Activated CD4-positive, alpha-beta memory T cell treated with anti-CD3 and anti-CD28 coated beads, Interleukin-2, amount 10 ng/mL, durations not matched to agents 7 days and 5 days (primary cell): ENCODE measurements around the gene TGM1. TPM values are rescaled to one million over a fixed set of nuclear protein-coding genes. Genes with fewer than 3 reads are reported as not detected.
A peak's percentile ranks its signal among the peaks of the same experiment; 100 is the strongest.

Source experiments
- CTCF ChIA-PET: fragments of 350-600 bp; sonication (Branson Sonifier 250); formaldehyde crosslinking; loops from one replicate; lab custom pipeline; 2021; ENCODE audit warnings: antibody characterized with exemption, inconsistent platforms; lab: Charles Lee
- POLR2A ChIA-PET: fragments of 350-600 bp; sonication (Branson Sonifier 250); formaldehyde crosslinking; loops from one replicate; lab custom pipeline; 2021; ENCODE audit warnings: antibody characterized with exemption; lab: Charles Lee
- DNase-seq: peaks from one replicate; pipeline ENCODE4 v3.0.0-alpha.2; 2020
- H3K27ac Mint-ChIP-seq: one replicate; pipeline ENCODE4 v1.8.0; 2021; ENCODE audit warnings: mild to moderate bottlenecking, mixed read lengths
- H3K27me3 Mint-ChIP-seq: one replicate; pipeline ENCODE4 v1.8.0; 2021; ENCODE audit warnings: mixed read lengths
- H3K36me3 Mint-ChIP-seq: one replicate; pipeline ENCODE4 v1.8.0; 2021; ENCODE audit warnings: low read depth, mixed read lengths
- H3K4me1 Mint-ChIP-seq: one replicate; pipeline ENCODE4 v1.8.0; 2021; ENCODE audit warnings: mixed read lengths
- H3K4me3 Mint-ChIP-seq: one replicate; pipeline ENCODE4 v1.8.0; 2021; ENCODE audit warnings: mild to moderate bottlenecking, mixed read lengths
- H3K9me3 Mint-ChIP-seq: one replicate; pipeline ENCODE4 v1.8.0; 2021; ENCODE audit warnings: mixed read lengths
- total RNA-seq, 2 experiments: library from RNA; stranded (reverse); gene quantifications; one replicate each; pipeline ENCODE4 v1.2.3, GENCODE V29; 2021

The TGM1 gene
- total RNA-seq, 2 experiments from 2014 or later, result 4.0 to 4.4 TPM

DNA sequence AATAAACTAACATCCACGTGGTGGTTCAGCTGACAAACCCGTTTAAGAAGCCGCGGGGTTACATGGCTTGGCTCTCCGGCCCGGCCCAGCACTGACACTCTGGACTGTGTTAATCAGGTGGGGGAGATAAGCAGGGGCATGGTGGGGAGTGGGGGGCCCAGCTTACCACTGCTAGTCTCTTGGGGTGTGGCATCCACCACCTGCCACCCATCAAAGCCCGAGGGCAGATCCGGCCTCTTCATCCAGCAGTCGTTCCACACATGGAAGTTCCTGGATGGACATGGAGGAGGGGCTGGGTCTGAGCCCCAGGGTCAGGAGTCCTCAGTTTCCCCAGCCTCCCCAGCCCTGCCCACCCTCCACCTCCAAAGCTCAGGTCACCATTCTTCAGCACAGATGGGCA, 4.9 kb downstream of the TGM1 start:
- Mint-ChIP-seq H3K27me3 (no peaks in the 10 kb centered on the region), H3K4me3 (no peak overlapping the region), H3K27ac (no peak overlapping the region), H3K36me3 (peaks cover 9% of the 10 kb centered on the region), H3K9me3 (no peaks in the 10 kb centered on the region), H3K4me1 (no peaks in the 10 kb centered on the region)
- no peak for DNase-seq
- CTCF ChIA-PET, result interaction anchor here (1.2 to 2.4 kb wide), 4 partner anchors 11 to 40 kb away, joined by 3 to 8 read pairs (median 4); partner anchors contain the start of genes RABGGTA and TINF2
- POLR2A ChIA-PET, result interaction anchor here (1.3 to 2.0 kb wide), 3 partner anchors 11 to 46 kb away, joined by 3 to 7 read pairs (median 3); partner anchors contain the start of gene RABGGTA

- H3K27me3 Mint-ChIP-seq, result no peaks in the 10 kb centered on the region
- DNase-seq, result no peak
- ChIA-PET CTCF (interaction anchor here (1.2 to 2.4 kb wide), 5 partner anchors 10 to 42 kb away, joined by 3 to 8 read pairs (median 4); partner anchors contain the start of genes RABGGTA and TINF2), POLR2A (interaction anchor here (1.3 to 2.0 kb wide), 3 partner anchors 10 to 15 kb away, joined by 3 to 7 read pairs (median 6); partner anchors contain the start of genes RABGGTA and TINF2)
- peaks cover 9% of the 10 kb centered on the region for H3K36me3 Mint-ChIP-seq
- H3K27ac Mint-ChIP-seq, result no peak overlapping the region
- no peaks in the 10 kb centered on the region for H3K9me3 Mint-ChIP-seq
- no peak overlapping the region for H3K4me3 Mint-ChIP-seq
- H3K4me1 Mint-ChIP-seq, result no peaks in the 10 kb centered on the region
Measured at GRCh38 chr14:24256960-24257359, 6.0 kb downstream of the TGM1 start.

GRCh38 chr14:24255931-24256711, 6.9 kb downstream of the TGM1 start:
- Mint-ChIP-seq H3K9me3 (no peaks in the 10 kb centered on the region), H3K4me3 (no peak overlapping the region), H3K27ac (no peak overlapping the region), H3K27me3 (no peaks in the 10 kb centered on the region), H3K4me1 (peaks cover 5% of the 10 kb centered on the region), H3K36me3 (peaks cover 9% of the 10 kb centered on the region)
- ChIA-PET POLR2A (interaction anchor here (1.1 to 1.6 kb wide), 2 partner anchors 13 to 14 kb away, joined by 3 to 6 read pairs; partner anchors contain the start of gene TINF2), CTCF (interaction anchor here (1.0 to 2.4 kb wide), 4 partner anchors 9 to 95 kb away, joined by 3 to 8 read pairs (median 4); partner anchors contain the start of genes IRF9 and RABGGTA)
- DNase-seq, result no peak

- CTCF ChIA-PET, result interaction anchor here (1.0 to 1.1 kb wide), 2 partner anchors 12 to 94 kb away, joined by 3 read pairs; partner anchors contain the start of gene IRF9
- H3K4me1 Mint-ChIP-seq, result peaks cover 11% of the 10 kb centered on the region
- no peaks in the 10 kb centered on the region for H3K9me3 Mint-ChIP-seq
- DNase-seq, result no peak
- H3K27me3 Mint-ChIP-seq, result no peaks in the 10 kb centered on the region
- no peak overlapping the region for H3K27ac Mint-ChIP-seq
- POLR2A ChIA-PET, result interaction anchor here (1.1 kb wide), 1 partner anchor 13 kb away, joined by 3 read pairs; the partner anchor contains the start of gene TINF2
- H3K36me3 Mint-ChIP-seq, result peaks cover 9% of the 10 kb centered on the region
- H3K4me3 Mint-ChIP-seq, result no peak overlapping the region
Measured at GRCh38 chr14:24255438-24255837, 7.5 kb downstream of the TGM1 start.

DNA sequence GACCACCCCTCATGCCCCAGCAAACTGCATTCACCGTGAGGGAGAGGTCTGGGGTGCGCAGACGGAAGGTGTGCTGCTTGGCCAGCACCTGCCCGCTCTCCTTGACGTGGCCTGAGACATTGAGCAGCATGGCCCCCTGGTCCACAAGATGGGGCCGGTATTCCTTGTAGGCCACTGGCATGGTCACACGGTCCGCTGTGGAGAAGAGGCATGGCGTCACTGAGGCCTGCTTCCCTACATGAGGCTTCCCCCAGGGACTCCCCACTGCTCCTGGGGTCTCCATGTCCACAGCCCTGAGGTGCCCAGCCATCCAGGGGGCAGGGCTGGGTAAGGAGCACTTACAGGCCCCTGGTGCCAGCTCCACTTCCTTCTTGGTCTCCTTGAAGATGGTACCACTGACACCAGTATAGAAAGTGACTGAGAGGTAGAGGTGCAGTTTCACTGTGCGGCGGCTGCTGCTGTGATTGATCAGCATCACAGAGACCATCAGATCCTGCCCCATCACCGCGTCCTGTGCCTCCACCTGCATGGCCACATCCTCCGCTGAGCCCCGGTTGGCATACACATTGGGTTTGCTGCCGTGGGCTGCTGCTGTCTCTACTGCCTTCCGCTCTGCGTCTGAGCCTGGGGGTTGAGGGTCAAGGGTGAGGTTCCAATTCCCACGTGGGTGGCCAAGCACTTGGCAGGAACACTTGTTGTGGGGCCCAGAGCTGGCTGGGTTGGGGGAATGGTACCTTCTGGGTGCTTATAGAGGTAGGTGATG, 8.2 kb downstream of the TGM1 start:
- CTCF ChIA-PET, result interaction anchor here (1.0 to 1.1 kb wide), 2 partner anchors 12 to 94 kb away, joined by 3 read pairs; partner anchors contain the start of gene IRF9
- Mint-ChIP-seq H3K4me1 (peaks cover 18% of the 10 kb centered on the region), H3K9me3 (no peaks in the 10 kb centered on the region), H3K36me3 (peaks cover 14% of the 10 kb centered on the region), H3K27ac (no peak overlapping the region), H3K4me3 (no peak overlapping the region), H3K27me3 (no peaks in the 10 kb centered on the region)
- no peak for DNase-seq
- POLR2A ChIA-PET, result interaction anchor here (1.1 to 1.5 kb wide), 2 partner anchors 12 to 33 kb away, joined by 3 to 4 read pairs; partner anchors contain the start of gene TINF2

GRCh38 chr14:24253936-24254335, 9.0 kb downstream of the TGM1 start:
- POLR2A ChIA-PET, result interaction anchor here (1.5 kb wide), 1 partner anchor 34 kb away, joined by 4 read pairs; no protein-coding TSS in a partner anchor
- peaks cover 25% of the 10 kb centered on the region for H3K4me1 Mint-ChIP-seq
- no peak for DNase-seq
- H3K4me3 Mint-ChIP-seq, result no peak overlapping the region
- no peaks in the 10 kb centered on the region for H3K9me3 Mint-ChIP-seq
- peaks cover 16% of the 10 kb centered on the region for H3K36me3 Mint-ChIP-seq
- H3K27ac Mint-ChIP-seq, result no peak overlapping the region
- CTCF ChIA-PET, result no interaction called here
- no peaks in the 10 kb centered on the region for H3K27me3 Mint-ChIP-seq

GRCh38 chr14:24252289-24253124, 10.5 kb downstream of the TGM1 start:
- no peak for DNase-seq
- no peaks in the 10 kb centered on the region for H3K9me3 Mint-ChIP-seq
- ChIA-PET CTCF (interaction anchor here (1.1 to 8.8 kb wide), 7 partner anchors 10 to 60 kb away, joined by 3 to 90 read pairs (median 4); partner anchors contain the start of genes CIDEB, DHRS1, NOP9 and RABGGTA), POLR2A (interaction anchor here (0.9 to 3.0 kb wide), 8 partner anchors 9 to 177 kb away, joined by 3 to 29 read pairs (median 4); partner anchors contain the start of genes CBLN3, CHMP4A, GMPR2 and KHNYN)
- no peaks in the 10 kb centered on the region for H3K27me3 Mint-ChIP-seq
- H3K4me1 Mint-ChIP-seq, result peaks cover 39% of the 10 kb centered on the region
- H3K4me3 Mint-ChIP-seq, result no peak overlapping the region
- H3K27ac Mint-ChIP-seq, result no peak overlapping the region
- peaks cover 19% of the 10 kb centered on the region for H3K36me3 Mint-ChIP-seq

GRCh38 chr14:24251880-24252288, 11.1 kb downstream of the TGM1 start:
- POLR2A ChIA-PET, result interaction anchor here (0.9 to 3.3 kb wide), 9 partner anchors 10 to 178 kb away, joined by 3 to 29 read pairs (median 5); partner anchors contain the start of genes CBLN3, CHMP4A, GMPR2 and KHNYN
- Mint-ChIP-seq H3K9me3 (no peaks in the 10 kb centered on the region), H3K27me3 (no peaks in the 10 kb centered on the region), H3K4me3 (no peak overlapping the region), H3K27ac (no peak overlapping the region), H3K4me1 (peaks cover 43% of the 10 kb centered on the region), H3K36me3 (peaks cover 17% of the 10 kb centered on the region)
- CTCF ChIA-PET, result interaction anchor here (1.1 to 8.8 kb wide), 9 partner anchors 9 to 60 kb away, joined by 3 to 90 read pairs (median 5); partner anchors contain the start of genes CIDEB, DHRS1, LTB4R2 and NOP9
- no peak for DNase-seq

DNA sequence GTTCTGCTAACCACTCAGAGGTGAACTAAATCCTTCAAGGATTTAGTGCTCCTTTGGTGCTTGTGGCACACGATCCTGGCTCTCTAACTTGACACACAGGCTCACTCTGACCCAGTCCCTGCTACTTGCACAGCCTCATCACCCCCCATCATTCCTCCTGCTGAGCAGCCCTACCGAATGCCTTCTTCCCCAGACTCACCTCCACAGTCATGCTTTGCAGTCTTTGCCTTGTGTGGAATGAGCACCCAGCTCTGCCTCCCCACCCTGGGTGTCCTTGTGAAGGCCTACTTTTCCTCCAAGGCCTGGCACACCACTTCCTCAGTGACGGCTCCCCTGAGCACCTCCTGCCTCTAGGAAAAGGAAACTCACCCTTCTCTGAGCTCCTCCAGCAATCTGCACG, 12.6 kb downstream of the TGM1 start:
- peaks cover 45% of the 10 kb centered on the region for H3K4me1 Mint-ChIP-seq
- no peak for DNase-seq
- H3K36me3 Mint-ChIP-seq, result peaks cover 13% of the 10 kb centered on the region
- no peaks in the 10 kb centered on the region for H3K9me3 Mint-ChIP-seq
- peak overlapping the region; percentile 71 for H3K4me3 Mint-ChIP-seq
- H3K27me3 Mint-ChIP-seq, result no peaks in the 10 kb centered on the region
- ChIA-PET CTCF (interaction anchor here (0.5 to 8.8 kb wide), 7 partner anchors 7 to 60 kb away, joined by 3 to 90 read pairs (median 5); partner anchors contain the start of genes DHRS1, LTB4R2, NOP9 and RABGGTA), POLR2A (interaction anchor here (0.8 to 3.3 kb wide), 10 partner anchors 8 to 155 kb away, joined by 3 to 29 read pairs (median 4); partner anchors contain the start of genes CHMP4A, GMPR2, IRF9 and MDP1)
- peak overlapping the region; percentile 81 for H3K27ac Mint-ChIP-seq

DNA sequence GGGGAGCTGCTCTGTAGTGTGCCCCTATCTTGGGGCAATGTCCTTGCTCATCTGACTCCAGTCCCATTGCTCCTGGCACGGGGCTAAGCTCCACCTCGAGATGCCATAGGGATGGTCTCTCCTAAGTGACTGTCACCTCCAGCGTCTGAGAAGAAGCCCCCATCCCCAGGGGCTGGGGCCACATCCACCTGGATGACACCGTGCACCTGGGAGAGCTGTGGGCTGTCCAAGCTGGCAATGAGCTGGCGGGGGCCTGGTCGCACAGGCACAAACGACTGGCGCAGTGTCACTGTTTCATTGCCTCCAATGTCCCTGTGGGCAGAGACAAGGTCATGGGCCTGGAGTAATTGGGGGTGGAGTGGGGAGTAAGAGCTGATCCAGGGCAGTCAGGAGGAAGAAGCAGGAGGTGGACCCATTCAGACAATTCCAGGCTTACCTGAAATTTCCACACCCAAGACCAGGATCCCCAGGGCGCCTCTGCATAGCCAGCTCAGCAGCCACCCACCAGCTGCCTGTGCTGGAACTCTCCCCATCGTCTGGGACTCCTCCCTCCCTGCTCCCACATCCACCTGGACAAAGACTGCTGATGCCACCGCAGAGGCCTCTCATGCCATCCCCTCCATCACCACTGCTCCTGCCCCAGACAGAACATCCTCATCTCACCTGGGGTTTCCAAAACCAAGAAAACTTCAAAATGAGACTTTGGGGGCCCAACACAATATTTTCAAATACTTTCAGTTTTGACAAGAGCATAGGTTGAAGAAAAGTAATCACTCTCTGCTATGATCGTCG, 13.6 kb downstream of the TGM1 start:
- Mint-ChIP-seq H3K36me3 (peaks cover 11% of the 10 kb centered on the region), H3K4me3 (peak overlapping the region; percentile 71), H3K9me3 (no peaks in the 10 kb centered on the region), H3K27ac (peak overlapping the region; percentile 81), H3K27me3 (no peaks in the 10 kb centered on the region), H3K4me1 (peaks cover 50% of the 10 kb centered on the region)
- no peak for DNase-seq
- ChIA-PET POLR2A (interaction anchor here (0.7 to 4.8 kb wide), 7 partner anchors 15 to 111 kb away, joined by 3 to 46 read pairs (median 3); partner anchors contain the start of genes DHRS1, IRF9, NOP9 and RABGGTA), CTCF (interaction anchor here (0.7 to 9.2 kb wide), 4 partner anchors 22 to 182 kb away, joined by 3 to 213 read pairs (median 61); partner anchors contain the start of genes CIDEB, DHRS1, NOP9 and RABGGTA)
